ENCODE measurements around the gene CIPC.

- TF ChIP-seq YY1 (IDR thresholded peaks at IDR 0.05; ENCODE audit: insufficient read depth, insufficient read length) = no peak
- TF ChIP-seq SUZ12 (IDR thresholded peaks at IDR 0.05; ENCODE audit: extremely low read depth, insufficient read depth, insufficient read length) = no peak
- no peak for TF ChIP-seq ZNF274 (IDR thresholded peaks at IDR 0.05; ENCODE audit: low read depth, low read length)
Measured at GRCh38 chr14:77067632-77068516, 30.2 kb upstream of the CIPC start.

Measured in NT2/D1 (cell line).